GM12878 (cell line): ENCODE measurements around the gene ASMTL. TPM values are rescaled to one million over a fixed set of nuclear protein-coding genes. Genes with fewer than 3 reads are reported as not detected.

ENCODE experiments used
- BACH1 ChIP-seq: fragments of 450-650 bp; IDR thresholded peaks from 2 replicates; pipeline ENCODE4 v1.6.1; 2017; ENCODE audit warnings: mild to moderate bottlenecking, borderline replicate concordance
- EED ChIP-seq: sonication (generic); IDR thresholded peaks from 2 replicates; pipeline ENCODE4 v1.6.1; 2016; ENCODE audit warnings: antibody characterized with exemption, low read depth
- EGR1 ChIP-seq, 2 experiments: IDR thresholded peaks; 1 replicate in 1 of 2; 2 replicates in 1 of 2; pipeline ENCODE4 v1.6.1; 2011 to 2012; ENCODE audit warnings: low read depth in 2 of 2, low read length in 2 of 2, borderline replicate concordance in 1 of 2, mild to moderate bottlenecking in 1 of 2, moderate library complexity in 1 of 2
- EP300 ChIP-seq, 2 experiments: fragments of 150-350 bp in 1 of 2; IDR thresholded peaks; 2 replicates each; pipeline ENCODE4 v1.6.1; 2011 to 2012; ENCODE audit warnings: low read depth in 2 of 2, low read length in 2 of 2, borderline replicate concordance in 1 of 2, improper control_type of control experiment in 1 of 2, inconsistent platforms in 1 of 2; ENCODE audit not compliant: control insufficient read depth in 1 of 2
- MTA2 ChIP-seq: fragments of 450-650 bp; IDR thresholded peaks from 2 replicates; pipeline ENCODE4 v1.6.1; 2016; ENCODE audit warnings: low read depth, mild to moderate bottlenecking, moderate library complexity
- TAF1 ChIP-seq: IDR thresholded peaks from 2 replicates; pipeline ENCODE4 v1.6.1; 2011; ENCODE audit warnings: mild to moderate bottlenecking, low read depth, low read length, borderline replicate concordance
- ZNF622 ChIP-seq: fragments of 450-650 bp; IDR thresholded peaks from 2 replicates; pipeline ENCODE4 v1.6.1; 2017; ENCODE audit warnings: mild to moderate bottlenecking, inconsistent platforms
- polyA plus RNA-seq, 11 experiments: library from polyadenylated mRNA; depleted of rRNA in 4 of 11; unstranded in 6 of 11; stranded (reverse) in 5 of 11; fragments of >200 nt; fragmentation: Nextera tagmentation in 4 of 11; fragmentation: Illumina TruSeq in 1 of 11; extraction: Ambion mirVana in 4 of 11; extraction: Trizol in 1 of 11; gene quantifications; 1 replicate in 1 of 11; 2 replicates in 10 of 11; pipeline versions ENCODE4 v1.2.1 to v1.2.3, GENCODE V29; 2011 to 2016; ENCODE audit warnings: inconsistent platforms in 2 of 11, missing spikeins in 2 of 11, low read depth in 1 of 11
- total RNA-seq, 4 experiments: library from RNA; depleted of rRNA in 3 of 4; stranded (reverse); fragments of >200 nt in 3 of 4; fragmentation: Illumina TruSeq in 1 of 4; extraction: Trizol in 1 of 4; gene quantifications; 2 replicates each; pipeline versions ENCODE4 v1.2.1 to v1.2.3, GENCODE V29; 2013 to 2021
- TF ChIP-seq, protein P1 (sequence below): IDR thresholded peaks from 2 replicates; pipeline ENCODE4 v1.6.1; 2011; ENCODE audit warnings: mild to moderate bottlenecking, low read depth, low read length, moderate library complexity; ENCODE audit not compliant: insufficient replicate concordance
- TF ChIP-seq, protein P2 (sequence below): fragments of 450-650 bp; IDR thresholded peaks from 2 replicates; pipeline ENCODE4 v1.6.1; 2018; ENCODE audit warnings: borderline replicate concordance, mild to moderate bottlenecking; ENCODE audit not compliant: partially characterized antibody
- TF ChIP-seq, protein P3 (sequence below): IDR thresholded peaks from 2 replicates; pipeline ENCODE4 v1.6.1; 2011; ENCODE audit warnings: borderline replicate concordance, low read depth, mild to moderate bottlenecking, moderate library complexity, mixed read lengths, low read length; ENCODE audit not compliant: insufficient read depth; ENCODE audit errors: extremely low read length
- TF ChIP-seq, protein P4 (sequence below): fragments of 450-650 bp; formaldehyde crosslinking; IDR thresholded peaks from 2 replicates; pipeline ENCODE4 v1.5.0; 2022; ENCODE audit warnings: mild to moderate bottlenecking, missing genetic modification characterization
- TF ChIP-seq, protein P5 (sequence below): fragments of 450-650 bp; IDR thresholded peaks from 2 replicates; pipeline ENCODE4 v1.6.1; 2016; ENCODE audit warnings: mild to moderate bottlenecking
- TF ChIP-seq, protein P6 (sequence below): fragments of 450-650 bp; IDR thresholded peaks from 2 replicates; pipeline ENCODE4 v1.6.1; 2018; ENCODE audit warnings: mild to moderate bottlenecking, low read depth, moderate library complexity; ENCODE audit not compliant: partially characterized antibody
- TF ChIP-seq, protein P7 (sequence below): IDR thresholded peaks from 2 replicates; pipeline ENCODE4 v1.6.1; 2012; ENCODE audit warnings: low read depth, low read length, improper control_type of control experiment

The ASMTL gene
- total and polyA plus RNA-seq, 10 of the 15 experiments (the other 5 are each of a cell fraction or from before 2014, with no cell fraction given) = 1.6 to 51.9 (median 32.1) TPM

DNA sequence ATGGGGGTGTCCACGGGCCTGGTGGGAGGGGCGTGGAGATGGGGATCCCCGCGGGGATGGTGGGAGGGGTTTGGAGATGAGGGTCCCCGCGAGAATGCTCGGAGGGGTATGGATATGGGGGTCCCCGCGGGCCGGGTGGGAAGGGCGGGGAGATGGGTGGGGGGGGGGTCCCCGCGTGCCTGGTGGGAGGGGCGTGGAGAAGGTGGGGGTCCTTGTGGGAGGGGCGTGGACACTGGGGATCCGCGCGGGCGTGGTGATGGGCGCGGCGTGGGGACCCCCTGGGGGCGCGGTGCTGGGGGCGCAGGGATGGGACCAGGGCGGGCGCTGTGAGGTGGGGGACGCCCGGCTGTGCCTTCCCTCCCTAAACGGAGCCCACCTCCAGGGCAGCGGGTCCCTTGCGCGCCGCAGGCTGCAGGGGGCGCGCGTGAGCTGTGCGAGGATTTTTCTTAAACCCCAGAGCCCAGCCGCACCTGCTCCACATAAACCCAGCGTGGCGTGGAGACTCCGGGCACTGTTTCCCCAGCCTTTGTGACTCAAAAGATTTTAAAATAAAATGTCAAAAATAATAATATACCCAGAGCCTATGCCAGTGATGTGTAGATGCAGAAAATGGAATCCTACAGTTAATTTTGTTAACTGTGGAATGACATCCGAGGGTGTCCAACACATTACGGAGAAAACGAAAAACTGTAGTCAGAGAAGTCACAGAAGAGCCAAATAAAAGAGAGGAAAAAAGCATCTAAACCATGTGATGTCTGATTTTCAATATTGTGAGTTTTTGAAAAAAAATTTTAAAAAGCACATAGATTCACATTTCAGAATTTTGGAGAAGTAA lies 1.5 kb upstream of the ASMTL start (continued):
- TF ChIP-seq, protein P1, sequence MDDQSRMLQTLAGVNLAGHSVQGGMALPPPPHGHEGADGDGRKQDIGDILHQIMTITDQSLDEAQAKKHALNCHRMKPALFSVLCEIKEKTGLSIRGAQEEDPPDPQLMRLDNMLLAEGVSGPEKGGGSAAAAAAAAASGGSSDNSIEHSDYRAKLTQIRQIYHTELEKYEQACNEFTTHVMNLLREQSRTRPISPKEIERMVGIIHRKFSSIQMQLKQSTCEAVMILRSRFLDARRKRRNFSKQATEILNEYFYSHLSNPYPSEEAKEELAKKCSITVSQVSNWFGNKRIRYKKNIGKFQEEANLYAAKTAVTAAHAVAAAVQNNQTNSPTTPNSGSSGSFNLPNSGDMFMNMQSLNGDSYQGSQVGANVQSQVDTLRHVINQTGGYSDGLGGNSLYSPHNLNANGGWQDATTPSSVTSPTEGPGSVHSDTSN = no peak
- TF ChIP-seq, protein P2, sequence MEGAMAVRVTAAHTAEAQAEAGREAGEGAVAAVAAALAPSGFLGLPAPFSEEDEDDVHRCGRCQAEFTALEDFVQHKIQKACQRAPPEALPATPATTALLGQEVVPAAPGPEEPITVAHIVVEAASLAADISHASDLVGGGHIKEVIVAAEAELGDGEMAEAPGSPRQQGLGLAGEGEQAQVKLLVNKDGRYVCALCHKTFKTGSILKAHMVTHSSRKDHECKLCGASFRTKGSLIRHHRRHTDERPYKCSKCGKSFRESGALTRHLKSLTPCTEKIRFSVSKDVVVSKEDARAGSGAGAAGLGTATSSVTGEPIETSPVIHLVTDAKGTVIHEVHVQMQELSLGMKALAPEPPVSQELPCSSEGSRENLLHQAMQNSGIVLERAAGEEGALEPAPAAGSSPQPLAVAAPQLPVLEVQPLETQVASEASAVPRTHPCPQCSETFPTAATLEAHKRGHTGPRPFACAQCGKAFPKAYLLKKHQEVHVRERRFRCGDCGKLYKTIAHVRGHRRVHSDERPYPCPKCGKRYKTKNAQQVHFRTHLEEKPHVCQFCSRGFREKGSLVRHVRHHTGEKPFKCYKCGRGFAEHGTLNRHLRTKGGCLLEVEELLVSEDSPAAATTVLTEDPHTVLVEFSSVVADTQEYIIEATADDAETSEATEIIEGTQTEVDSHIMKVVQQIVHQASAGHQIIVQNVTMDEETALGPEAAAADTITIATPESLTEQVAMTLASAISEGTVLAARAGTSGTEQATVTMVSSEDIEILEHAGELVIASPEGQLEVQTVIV = no peak
- no peak for TF ChIP-seq TAF1
- TF ChIP-seq ZNF622 = no peak
- TF ChIP-seq, protein P3, sequence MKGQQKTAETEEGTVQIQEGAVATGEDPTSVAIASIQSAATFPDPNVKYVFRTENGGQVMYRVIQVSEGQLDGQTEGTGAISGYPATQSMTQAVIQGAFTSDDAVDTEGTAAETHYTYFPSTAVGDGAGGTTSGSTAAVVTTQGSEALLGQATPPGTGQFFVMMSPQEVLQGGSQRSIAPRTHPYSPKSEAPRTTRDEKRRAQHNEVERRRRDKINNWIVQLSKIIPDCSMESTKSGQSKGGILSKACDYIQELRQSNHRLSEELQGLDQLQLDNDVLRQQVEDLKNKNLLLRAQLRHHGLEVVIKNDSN = no peak
- TF ChIP-seq, protein P4, sequence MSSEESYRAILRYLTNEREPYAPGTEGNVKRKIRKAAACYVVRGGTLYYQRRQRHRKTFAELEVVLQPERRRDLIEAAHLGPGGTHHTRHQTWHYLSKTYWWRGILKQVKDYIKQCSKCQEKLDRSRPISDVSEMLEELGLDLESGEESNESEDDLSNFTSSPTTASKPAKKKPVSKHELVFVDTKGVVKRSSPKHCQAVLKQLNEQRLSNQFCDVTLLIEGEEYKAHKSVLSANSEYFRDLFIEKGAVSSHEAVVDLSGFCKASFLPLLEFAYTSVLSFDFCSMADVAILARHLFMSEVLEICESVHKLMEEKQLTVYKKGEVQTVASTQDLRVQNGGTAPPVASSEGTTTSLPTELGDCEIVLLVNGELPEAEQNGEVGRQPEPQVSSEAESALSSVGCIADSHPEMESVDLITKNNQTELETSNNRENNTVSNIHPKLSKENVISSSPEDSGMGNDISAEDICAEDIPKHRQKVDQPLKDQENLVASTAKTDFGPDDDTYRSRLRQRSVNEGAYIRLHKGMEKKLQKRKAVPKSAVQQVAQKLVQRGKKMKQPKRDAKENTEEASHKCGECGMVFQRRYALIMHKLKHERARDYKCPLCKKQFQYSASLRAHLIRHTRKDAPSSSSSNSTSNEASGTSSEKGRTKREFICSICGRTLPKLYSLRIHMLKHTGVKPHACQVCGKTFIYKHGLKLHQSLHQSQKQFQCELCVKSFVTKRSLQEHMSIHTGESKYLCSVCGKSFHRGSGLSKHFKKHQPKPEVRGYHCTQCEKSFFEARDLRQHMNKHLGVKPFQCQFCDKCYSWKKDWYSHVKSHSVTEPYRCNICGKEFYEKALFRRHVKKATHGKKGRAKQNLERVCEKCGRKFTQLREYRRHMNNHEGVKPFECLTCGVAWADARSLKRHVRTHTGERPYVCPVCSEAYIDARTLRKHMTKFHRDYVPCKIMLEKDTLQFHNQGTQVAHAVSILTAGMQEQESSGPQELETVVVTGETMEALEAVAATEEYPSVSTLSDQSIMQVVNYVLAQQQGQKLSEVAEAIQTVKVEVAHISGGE (CRISPR knock-in tag) = no peak
- no peak for TF ChIP-seq MTA2
- TF ChIP-seq EGR1 (IDR thresholded peaks at IDR 0.05; ENCODE audit: borderline replicate concordance in 1 of 2, low read depth in 2 of 2, low read length in 2 of 2) = no peak
- peak; percentile 42; the same call in 1 of the 2 replicates for TF ChIP-seq BACH1
- TF ChIP-seq, protein P5, sequence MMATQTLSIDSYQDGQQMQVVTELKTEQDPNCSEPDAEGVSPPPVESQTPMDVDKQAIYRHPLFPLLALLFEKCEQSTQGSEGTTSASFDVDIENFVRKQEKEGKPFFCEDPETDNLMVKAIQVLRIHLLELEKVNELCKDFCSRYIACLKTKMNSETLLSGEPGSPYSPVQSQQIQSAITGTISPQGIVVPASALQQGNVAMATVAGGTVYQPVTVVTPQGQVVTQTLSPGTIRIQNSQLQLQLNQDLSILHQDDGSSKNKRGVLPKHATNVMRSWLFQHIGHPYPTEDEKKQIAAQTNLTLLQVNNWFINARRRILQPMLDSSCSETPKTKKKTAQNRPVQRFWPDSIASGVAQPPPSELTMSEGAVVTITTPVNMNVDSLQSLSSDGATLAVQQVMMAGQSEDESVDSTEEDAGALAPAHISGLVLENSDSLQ = no peak
- TF ChIP-seq, protein P6, sequence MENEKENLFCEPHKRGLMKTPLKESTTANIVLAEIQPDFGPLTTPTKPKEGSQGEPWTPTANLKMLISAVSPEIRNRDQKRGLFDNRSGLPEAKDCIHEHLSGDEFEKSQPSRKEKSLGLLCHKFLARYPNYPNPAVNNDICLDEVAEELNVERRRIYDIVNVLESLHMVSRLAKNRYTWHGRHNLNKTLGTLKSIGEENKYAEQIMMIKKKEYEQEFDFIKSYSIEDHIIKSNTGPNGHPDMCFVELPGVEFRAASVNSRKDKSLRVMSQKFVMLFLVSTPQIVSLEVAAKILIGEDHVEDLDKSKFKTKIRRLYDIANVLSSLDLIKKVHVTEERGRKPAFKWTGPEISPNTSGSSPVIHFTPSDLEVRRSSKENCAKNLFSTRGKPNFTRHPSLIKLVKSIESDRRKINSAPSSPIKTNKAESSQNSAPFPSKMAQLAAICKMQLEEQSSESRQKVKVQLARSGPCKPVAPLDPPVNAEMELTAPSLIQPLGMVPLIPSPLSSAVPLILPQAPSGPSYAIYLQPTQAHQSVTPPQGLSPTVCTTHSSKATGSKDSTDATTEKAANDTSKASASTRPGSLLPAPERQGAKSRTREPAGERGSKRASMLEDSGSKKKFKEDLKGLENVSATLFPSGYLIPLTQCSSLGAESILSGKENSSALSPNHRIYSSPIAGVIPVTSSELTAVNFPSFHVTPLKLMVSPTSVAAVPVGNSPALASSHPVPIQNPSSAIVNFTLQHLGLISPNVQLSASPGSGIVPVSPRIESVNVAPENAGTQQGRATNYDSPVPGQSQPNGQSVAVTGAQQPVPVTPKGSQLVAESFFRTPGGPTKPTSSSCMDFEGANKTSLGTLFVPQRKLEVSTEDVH = no peak
- peak; percentile 39; the same call in 1 of the 2 replicates for TF ChIP-seq EED
- no peak for TF ChIP-seq EP300 (IDR thresholded peaks at IDR 0.05; ENCODE audit: borderline replicate concordance in 1 of 2, control insufficient read depth in 1 of 2, low read depth in 2 of 2, low read length in 2 of 2)
- TF ChIP-seq, protein P7, sequence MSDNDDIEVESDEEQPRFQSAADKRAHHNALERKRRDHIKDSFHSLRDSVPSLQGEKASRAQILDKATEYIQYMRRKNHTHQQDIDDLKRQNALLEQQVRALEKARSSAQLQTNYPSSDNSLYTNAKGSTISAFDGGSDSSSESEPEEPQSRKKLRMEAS = no peak; the same call in 1 of the 2 replicates
